CD4-positive, alpha-beta memory T cell (primary cell): Measurements from ENCODE around the gene SYT13. TPM values are rescaled to one million over a fixed set of nuclear protein-coding genes. Genes with fewer than 3 reads are reported as not detected.
A peak's percentile ranks its signal among the peaks of the same experiment; 100 is the strongest.

Experiments
- CTCF ChIA-PET: fragments of 350-600 bp; sonication (Branson Sonifier 250); formaldehyde crosslinking; loops from one replicate; lab custom pipeline; 2021; ENCODE audit warnings: inconsistent platforms; ENCODE audit not compliant: partially characterized antibody; lab: Charles Lee
- POLR2A ChIA-PET: fragments of 350-600 bp; sonication (Branson Sonifier 250); formaldehyde crosslinking; loops from one replicate; lab custom pipeline; 2021; ENCODE audit not compliant: partially characterized antibody; lab: Charles Lee
- DNase-seq, 5 donors: peaks; one replicate each; pipeline versions ENCODE4 v3.0.0 to v3.0.0-alpha.2; 2020 to 2022; ENCODE audit warnings: mixed read lengths in 1 of 5
- H3K27ac ChIP-seq: one replicate; pipeline ENCODE4 v1.7.0; 2013; ENCODE audit warnings: low read depth, low read length
- H3K27me3 ChIP-seq: 2 replicates; pipeline ENCODE4 v1.7.0; 2013; ENCODE audit warnings: mild to moderate bottlenecking, low read length, moderate library complexity; ENCODE audit not compliant: insufficient read depth
- H3K36me3 ChIP-seq: 2 replicates; pipeline ENCODE4 v1.7.0; 2013; ENCODE audit warnings: mild to moderate bottlenecking, low read length, moderate library complexity; ENCODE audit not compliant: insufficient read depth
- H3K4me1 ChIP-seq: 2 replicates; pipeline ENCODE4 v1.7.0; 2013; ENCODE audit warnings: mild to moderate bottlenecking, low read length, moderate library complexity; ENCODE audit not compliant: insufficient read depth
- H3K4me3 ChIP-seq, 2 donors: one replicate each; pipeline ENCODE4 v1.7.0; 2013; ENCODE audit warnings: low read length in 2 of 2, mild to moderate bottlenecking in 1 of 2
- H3K9me3 ChIP-seq, 2 donors: one replicate each; pipeline ENCODE4 v1.7.0; 2013; ENCODE audit warnings: low read length in 2 of 2, control low read depth in 1 of 2; ENCODE audit not compliant: control insufficient read depth in 1 of 2
- H3K27ac Mint-ChIP-seq, 7 donors: one replicate each; pipeline ENCODE4 v1.8.0; 2020 to 2021; ENCODE audit warnings: mixed read lengths in 7 of 7, mild to moderate bottlenecking in 6 of 7, inconsistent platforms in 3 of 7, moderate library complexity in 3 of 7
- H3K27me3 Mint-ChIP-seq, 2 donors: one replicate each; pipeline ENCODE4 v1.8.0; 2020 to 2021; ENCODE audit warnings: mixed read lengths in 2 of 2
- H3K36me3 Mint-ChIP-seq, 2 donors: one replicate each; pipeline ENCODE4 v1.8.0; 2020 to 2021; ENCODE audit warnings: mixed read lengths in 2 of 2, inconsistent platforms in 1 of 2, mild to moderate bottlenecking in 1 of 2
- H3K4me1 Mint-ChIP-seq, 4 donors: one replicate each; pipeline ENCODE4 v1.8.0; 2020 to 2021; ENCODE audit warnings: mixed read lengths in 4 of 4, mild to moderate bottlenecking in 1 of 4
- H3K4me3 Mint-ChIP-seq, 8 donors: one replicate each; pipeline ENCODE4 v1.8.0; 2020 to 2021; ENCODE audit warnings: mixed read lengths in 8 of 8, mild to moderate bottlenecking in 7 of 8, moderate library complexity in 6 of 8, inconsistent platforms in 3 of 8
- H3K9me3 Mint-ChIP-seq, 8 donors: one replicate each; pipeline ENCODE4 v1.8.0; 2020 to 2021; ENCODE audit warnings: mixed read lengths in 8 of 8, mild to moderate bottlenecking in 5 of 8, inconsistent platforms in 3 of 8, moderate library complexity in 1 of 8
- intact Hi-C: fragments of 100-400 bp; cut with micrococcal nuclease; formaldehyde crosslinking; loops from one replicate; pipeline ENCODE4 v1.15.1; 2023
- polyA plus RNA-seq, 2 donors: library from polyadenylated mRNA; unstranded; fragments of 300-500 nt; fragmentation: Illumina TruSeq; gene quantifications; one replicate each; pipeline ENCODE4 v1.2.3, GENCODE V29; 2021
- total RNA-seq, 2 experiments: library from RNA; stranded (reverse); gene quantifications; one replicate each; pipeline ENCODE4 v1.2.3, GENCODE V29; 2021

Gene SYT13
- total and polyA plus RNA-seq, 4 experiments from 2014 or later: not detected

- H3K27ac ChIP-seq: no peak overlapping the region
- Mint-ChIP-seq H3K4me3 (no peak overlapping the region), H3K27ac (no peak overlapping the region), H3K27me3 (peaks cover 9 to 21% of the 10 kb centered on the region in 2 donors), H3K9me3 (peaks cover 0 to 2% (median 0%) of the 10 kb centered on the region in 8 donors), H3K36me3 (no peaks in the 10 kb centered on the region), H3K4me1 (peaks cover 0 to 3% (median 0%) of the 10 kb centered on the region in 4 donors)
- intact Hi-C loops: no loop called here
- H3K27me3 ChIP-seq: no peaks in the 10 kb centered on the region
- no peaks in the 10 kb centered on the region for H3K4me1 ChIP-seq
- DNase-seq: no peak
- H3K36me3 ChIP-seq: no peaks in the 10 kb centered on the region
- H3K9me3 ChIP-seq: no peaks in the 10 kb centered on the region
- no peak overlapping the region for H3K4me3 ChIP-seq
- ChIA-PET POLR2A (no interaction called here), CTCF (no interaction called here)
Measured at GRCh38 chr11:45248501-45249011, 37.6 kb downstream of the SYT13 start.

DNA sequence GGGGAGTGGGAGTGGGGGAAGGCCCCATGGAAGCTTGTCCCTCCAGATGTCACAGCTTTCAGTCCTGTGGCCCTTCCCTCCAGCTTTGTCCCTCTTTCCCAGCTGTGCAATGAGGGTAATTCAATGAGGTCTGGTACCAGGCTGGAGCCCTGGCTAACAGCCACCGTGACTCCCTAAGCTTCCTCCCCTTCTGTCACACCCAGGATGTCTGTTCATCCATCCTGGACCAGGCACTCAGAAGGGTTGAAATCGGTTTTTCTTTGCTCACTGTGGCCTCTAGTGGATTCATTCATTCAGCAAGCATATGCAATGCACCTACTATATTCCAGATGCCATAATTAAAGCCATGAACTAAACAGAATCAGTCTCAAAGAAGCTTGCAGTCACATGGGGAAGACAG is 38.7 kb downstream of the SYT13 start:
- no peak for DNase-seq
- Mint-ChIP-seq H3K4me3 (no peak overlapping the region), H3K27ac (no peak overlapping the region), H3K9me3 (peaks cover 0 to 2% (median 0%) of the 10 kb centered on the region in 8 donors), H3K36me3 (no peaks in the 10 kb centered on the region), H3K4me1 (peaks cover 0 to 3% (median 0%) of the 10 kb centered on the region in 4 donors), H3K27me3 (peaks cover 9 to 19% of the 10 kb centered on the region in 2 donors)
- no peak overlapping the region for H3K27ac ChIP-seq
- H3K27me3 ChIP-seq: no peaks in the 10 kb centered on the region
- H3K4me3 ChIP-seq: no peak overlapping the region
- POLR2A ChIA-PET: no interaction called here
- intact Hi-C loops: no loop called here
- H3K4me1 ChIP-seq: no peaks in the 10 kb centered on the region
- CTCF ChIA-PET: interaction anchor here (1.4 to 3.6 kb wide), 2 partner anchors 14 to 137 kb away, joined by 4 to 15 read pairs; no protein-coding TSS in a partner anchor
- no peaks in the 10 kb centered on the region for H3K36me3 ChIP-seq
- no peaks in the 10 kb centered on the region for H3K9me3 ChIP-seq

DNA sequence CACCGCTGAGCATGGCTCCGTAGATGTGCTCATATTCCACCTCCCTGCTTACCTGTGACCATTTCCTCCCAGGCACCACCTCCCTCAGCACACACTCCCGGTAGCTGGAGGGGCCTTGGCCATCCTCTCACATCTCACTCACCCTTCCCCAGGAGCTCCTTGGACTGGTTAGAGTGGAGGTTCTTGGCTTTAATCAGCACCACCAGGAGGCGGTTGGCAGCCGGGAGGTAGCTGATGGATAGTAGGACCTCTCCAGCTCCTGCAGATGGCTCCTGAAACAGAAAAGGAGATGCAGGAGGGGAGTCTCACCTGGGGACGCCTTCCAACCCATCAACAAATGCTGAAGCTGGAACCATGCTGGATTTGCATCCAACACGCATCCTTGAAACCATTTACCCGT is 39.9 kb downstream of the SYT13 start:
- ChIA-PET CTCF (interaction anchor here (1.0 to 3.6 kb wide), 2 partner anchors 11 to 13 kb away, joined by 3 to 15 read pairs; no protein-coding TSS in a partner anchor), POLR2A (no interaction called here)

DNA sequence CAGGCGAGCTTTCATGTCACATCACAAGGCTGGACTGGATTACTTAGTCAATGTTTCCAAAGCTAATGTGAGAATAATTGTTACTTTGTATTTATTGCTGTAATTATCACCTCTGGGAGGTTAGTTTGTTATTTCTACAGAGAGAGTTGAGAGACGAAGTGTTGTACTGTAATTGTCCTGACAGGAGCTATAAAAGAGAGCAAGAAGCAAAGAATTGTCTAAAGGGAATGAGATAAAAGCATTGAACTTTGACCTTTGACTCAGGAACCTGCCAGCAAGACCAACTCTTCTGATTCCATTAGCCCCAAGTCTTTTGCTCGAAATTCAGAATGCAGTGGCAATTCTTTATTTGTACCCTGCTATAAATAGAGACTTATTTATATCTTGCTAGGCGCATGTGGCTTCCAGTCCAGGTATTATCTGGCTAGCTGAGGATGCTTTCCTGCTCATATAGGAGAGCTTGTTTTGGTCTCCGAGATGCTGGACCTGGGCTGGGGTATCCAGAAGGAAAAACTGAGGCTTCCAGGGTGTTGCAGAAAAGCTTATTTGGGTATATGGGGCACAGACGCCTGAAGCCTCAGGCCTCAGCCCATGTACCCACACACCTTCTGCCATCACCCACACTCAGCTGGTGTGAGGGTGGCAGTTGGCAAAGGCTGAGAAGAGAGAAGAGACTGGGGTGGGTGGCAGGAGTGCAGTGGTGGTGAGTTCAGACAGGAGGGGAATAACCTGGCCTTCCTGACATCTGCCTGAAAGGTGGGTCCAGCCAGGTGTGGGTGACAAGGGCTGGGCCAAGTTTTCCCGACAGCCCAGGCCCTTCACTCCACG is 40.7 kb downstream of the SYT13 start:
- Mint-ChIP-seq H3K4me3 (no peak overlapping the region), H3K9me3 (peaks cover 0 to 2% (median 0%) of the 10 kb centered on the region in 8 donors), H3K27ac (no peak overlapping the region), H3K27me3 (peaks cover 3 to 15% of the 10 kb centered on the region in 2 donors), H3K4me1 (peaks cover 0 to 3% (median 0%) of the 10 kb centered on the region in 4 donors), H3K36me3 (no peaks in the 10 kb centered on the region)
- H3K27me3 ChIP-seq: no peaks in the 10 kb centered on the region
- H3K4me1 ChIP-seq: no peaks in the 10 kb centered on the region
- POLR2A ChIA-PET: no interaction called here
- CTCF ChIA-PET: interaction anchor here (1.0 to 3.6 kb wide), 2 partner anchors 10 to 12 kb away, joined by 3 to 15 read pairs; no protein-coding TSS in a partner anchor
- H3K4me3 ChIP-seq: no peak overlapping the region
- no peaks in the 10 kb centered on the region for H3K36me3 ChIP-seq
- H3K27ac ChIP-seq: no peak overlapping the region
- no peak for DNase-seq
- H3K9me3 ChIP-seq: no peaks in the 10 kb centered on the region
- intact Hi-C loops: no loop called here

More for the DNA sequence above, 39.9 kb downstream of the SYT13 start:
- Histone ChIP-seq H3K4me1 (no peaks in the 10 kb centered on the region), H3K9me3 (no peaks in the 10 kb centered on the region), H3K4me3 (no peak overlapping the region), H3K36me3 (no peaks in the 10 kb centered on the region), H3K27ac (no peak overlapping the region), H3K27me3 (no peaks in the 10 kb centered on the region)
- Mint-ChIP-seq H3K27ac (no peak overlapping the region), H3K4me1 (peaks cover 0 to 3% (median 0%) of the 10 kb centered on the region in 4 donors), H3K4me3 (no peak overlapping the region), H3K9me3 (peaks cover 0 to 2% (median 0%) of the 10 kb centered on the region in 8 donors), H3K27me3 (peaks cover 5 to 15% of the 10 kb centered on the region in 2 donors), H3K36me3 (no peaks in the 10 kb centered on the region)
- DNase-seq: peak in 1 of 5 donors; percentile 37
- intact Hi-C loops: no loop called here

DNA sequence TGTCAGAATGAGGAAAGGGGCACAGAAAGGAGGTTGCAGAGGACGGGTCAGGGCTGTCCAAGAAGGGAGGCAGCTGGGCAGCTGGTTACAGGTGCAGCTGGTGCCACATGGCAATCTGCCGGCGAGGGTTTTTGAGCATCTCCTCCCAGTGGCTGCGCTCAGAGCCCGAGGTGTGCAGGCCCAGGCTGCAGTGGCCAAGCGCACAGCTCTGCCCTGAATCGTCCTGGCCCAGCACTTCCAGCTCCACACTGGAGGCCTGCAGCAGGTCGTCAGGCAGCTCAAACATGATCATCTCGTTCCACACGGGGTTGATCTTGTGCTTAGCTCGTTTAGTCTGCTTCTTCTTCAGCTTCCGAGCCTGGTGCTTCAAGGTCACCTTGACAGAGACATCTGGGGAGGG is 42.2 kb downstream of the SYT13 start:
- Histone ChIP-seq H3K27me3 (no peaks in the 10 kb centered on the region), H3K9me3 (no peaks in the 10 kb centered on the region), H3K4me1 (no peaks in the 10 kb centered on the region), H3K36me3 (no peaks in the 10 kb centered on the region), H3K4me3 (no peak overlapping the region), H3K27ac (no peak overlapping the region)
- H3K9me3 Mint-ChIP-seq: peaks cover 0 to 10% (median 7%) of the 10 kb centered on the region in 8 donors
- intact Hi-C loops: no loop called here
- POLR2A ChIA-PET: no interaction called here
- H3K27me3 Mint-ChIP-seq: peaks cover 3 to 13% of the 10 kb centered on the region in 2 donors
- H3K36me3 Mint-ChIP-seq: no peaks in the 10 kb centered on the region
- H3K4me1 Mint-ChIP-seq: peaks cover 0 to 2% (median 0%) of the 10 kb centered on the region in 4 donors
- CTCF ChIA-PET: interaction anchor here (0.7 kb wide), 1 partner anchor 132 kb away, joined by 3 read pairs; no protein-coding TSS in a partner anchor
- no peak for DNase-seq
- H3K4me3 Mint-ChIP-seq: no peak overlapping the region
- no peak overlapping the region for H3K27ac Mint-ChIP-seq

DNA sequence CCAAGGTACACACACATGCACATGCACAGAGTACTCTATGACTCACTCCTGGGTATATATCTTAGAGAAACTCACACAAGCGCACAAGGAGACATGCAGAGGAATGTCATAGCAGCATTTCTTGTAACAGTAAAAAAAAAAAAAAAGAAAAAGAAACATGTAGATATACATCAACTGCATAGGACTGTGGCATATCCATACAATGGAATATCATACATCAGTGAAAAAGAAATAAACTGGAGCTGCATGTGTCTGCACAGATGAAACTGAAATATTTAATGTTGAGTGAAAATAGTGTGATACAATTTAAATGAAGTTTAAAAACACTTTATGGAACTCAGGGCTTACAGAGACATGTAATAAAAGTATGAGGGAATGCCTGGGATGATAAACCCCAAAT is 46.4 kb downstream of the SYT13 start:
- peaks cover 9% of the 10 kb centered on the region for H3K27me3 ChIP-seq
- H3K4me1 Mint-ChIP-seq: no peaks in the 10 kb centered on the region
- H3K36me3 Mint-ChIP-seq: peaks cover 0 to 4% of the 10 kb centered on the region in 2 donors
- H3K27ac Mint-ChIP-seq: no peak overlapping the region
- no peak overlapping the region for H3K27ac ChIP-seq
- H3K27me3 Mint-ChIP-seq: peaks cover 17 to 25% of the 10 kb centered on the region in 2 donors
- POLR2A ChIA-PET: no interaction called here
- H3K36me3 ChIP-seq: no peaks in the 10 kb centered on the region
- intact Hi-C loops: no loop called here
- peaks cover 0 to 11% (median 7%) of the 10 kb centered on the region in 8 donors for H3K9me3 Mint-ChIP-seq
- H3K4me1 ChIP-seq: no peaks in the 10 kb centered on the region
- H3K9me3 ChIP-seq: no peaks in the 10 kb centered on the region
- CTCF ChIA-PET: interaction anchor here (0.7 to 1.8 kb wide), 2 partner anchors 10 to 131 kb away, joined by 3 to 4 read pairs; no protein-coding TSS in a partner anchor
- H3K4me3 ChIP-seq: no peak overlapping the region
- H3K4me3 Mint-ChIP-seq: no peak overlapping the region
- no peak for DNase-seq

DNA sequence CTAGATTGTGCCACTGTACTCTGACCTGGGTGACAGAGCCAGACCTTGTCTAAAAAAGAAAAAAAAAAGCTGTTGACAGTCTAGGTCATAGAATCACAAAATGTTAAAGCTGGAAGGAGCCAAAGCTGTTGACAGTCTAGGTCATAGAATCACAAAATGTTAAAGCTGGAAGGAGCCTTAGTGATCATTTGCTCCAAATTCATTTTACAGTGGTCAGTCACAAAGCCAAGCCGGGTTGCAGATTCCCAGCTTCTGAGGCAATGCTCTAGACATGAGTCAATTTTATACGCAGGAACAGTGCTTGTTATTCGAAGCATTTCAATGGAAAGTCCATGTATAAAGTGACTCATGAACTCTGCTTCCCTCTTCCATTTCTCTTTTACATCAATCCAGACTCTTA is 47.4 kb downstream of the SYT13 start:
- no peaks in the 10 kb centered on the region for H3K4me1 ChIP-seq
- Mint-ChIP-seq H3K9me3 (peaks cover 0 to 11% (median 7%) of the 10 kb centered on the region in 8 donors), H3K27ac (no peak overlapping the region), H3K4me3 (no peak overlapping the region), H3K27me3 (peaks cover 17 to 25% of the 10 kb centered on the region in 2 donors), H3K36me3 (peaks cover 0 to 4% of the 10 kb centered on the region in 2 donors), H3K4me1 (no peaks in the 10 kb centered on the region)
- ChIA-PET POLR2A (no interaction called here), CTCF (interaction anchor here (0.7 to 2.1 kb wide), 5 partner anchors 9 to 134 kb away, joined by 3 to 5 read pairs (median 3); no protein-coding TSS in a partner anchor)
- intact Hi-C loops: no loop called here
- no peaks in the 10 kb centered on the region for H3K36me3 ChIP-seq
- no peak overlapping the region for H3K27ac ChIP-seq
- no peak for DNase-seq
- H3K27me3 ChIP-seq: peaks cover 9% of the 10 kb centered on the region
- H3K9me3 ChIP-seq: no peaks in the 10 kb centered on the region
- no peak overlapping the region for H3K4me3 ChIP-seq
